ENCODE measurements around the gene VWA5B1. TPM values are rescaled to one million over a fixed set of nuclear protein-coding genes. Genes with fewer than 3 reads are reported as not detected.

The VWA5B1 gene, protein sequence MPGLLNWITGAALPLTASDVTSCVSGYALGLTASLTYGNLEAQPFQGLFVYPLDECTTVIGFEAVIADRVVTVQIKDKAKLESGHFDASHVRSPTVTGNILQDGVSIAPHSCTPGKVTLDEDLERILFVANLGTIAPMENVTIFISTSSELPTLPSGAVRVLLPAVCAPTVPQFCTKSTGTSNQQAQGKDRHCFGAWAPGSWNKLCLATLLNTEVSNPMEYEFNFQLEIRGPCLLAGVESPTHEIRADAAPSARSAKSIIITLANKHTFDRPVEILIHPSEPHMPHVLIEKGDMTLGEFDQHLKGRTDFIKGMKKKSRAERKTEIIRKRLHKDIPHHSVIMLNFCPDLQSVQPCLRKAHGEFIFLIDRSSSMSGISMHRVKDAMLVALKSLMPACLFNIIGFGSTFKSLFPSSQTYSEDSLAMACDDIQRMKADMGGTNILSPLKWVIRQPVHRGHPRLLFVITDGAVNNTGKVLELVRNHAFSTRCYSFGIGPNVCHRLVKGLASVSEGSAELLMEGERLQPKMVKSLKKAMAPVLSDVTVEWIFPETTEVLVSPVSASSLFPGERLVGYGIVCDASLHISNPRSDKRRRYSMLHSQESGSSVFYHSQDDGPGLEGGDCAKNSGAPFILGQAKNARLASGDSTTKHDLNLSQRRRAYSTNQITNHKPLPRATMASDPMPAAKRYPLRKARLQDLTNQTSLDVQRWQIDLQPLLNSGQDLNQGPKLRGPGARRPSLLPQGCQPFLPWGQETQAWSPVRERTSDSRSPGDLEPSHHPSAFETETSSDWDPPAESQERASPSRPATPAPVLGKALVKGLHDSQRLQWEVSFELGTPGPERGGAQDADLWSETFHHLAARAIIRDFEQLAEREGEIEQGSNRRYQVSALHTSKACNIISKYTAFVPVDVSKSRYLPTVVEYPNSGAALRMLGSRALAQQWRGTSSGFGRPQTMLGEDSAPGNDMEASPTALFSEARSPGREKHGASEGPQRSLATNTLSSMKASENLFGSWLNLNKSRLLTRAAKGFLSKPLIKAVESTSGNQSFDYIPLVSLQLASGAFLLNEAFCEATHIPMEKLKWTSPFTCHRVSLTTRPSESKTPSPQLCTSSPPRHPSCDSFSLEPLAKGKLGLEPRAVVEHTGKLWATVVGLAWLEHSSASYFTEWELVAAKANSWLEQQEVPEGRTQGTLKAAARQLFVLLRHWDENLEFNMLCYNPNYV
- total RNA-seq (not detected), polyA plus RNA-seq (not detected)
- long read RNA-seq, donor 1, result 0 reads
- long read RNA-seq, donor 2, result 0 reads
- long read RNA-seq, donor 3, result 0 reads
- long read RNA-seq, donor 4, result 0 reads
- long read RNA-seq, donor 5, result 0 reads
- long read RNA-seq, donor 6, result 0 reads
- long read RNA-seq, donor 7, result 0 reads
- long read RNA-seq, donor 8, result 0 reads
- long read RNA-seq, donor 9, result 0 reads
- long read RNA-seq, donor 10, result 0 reads

DNA sequence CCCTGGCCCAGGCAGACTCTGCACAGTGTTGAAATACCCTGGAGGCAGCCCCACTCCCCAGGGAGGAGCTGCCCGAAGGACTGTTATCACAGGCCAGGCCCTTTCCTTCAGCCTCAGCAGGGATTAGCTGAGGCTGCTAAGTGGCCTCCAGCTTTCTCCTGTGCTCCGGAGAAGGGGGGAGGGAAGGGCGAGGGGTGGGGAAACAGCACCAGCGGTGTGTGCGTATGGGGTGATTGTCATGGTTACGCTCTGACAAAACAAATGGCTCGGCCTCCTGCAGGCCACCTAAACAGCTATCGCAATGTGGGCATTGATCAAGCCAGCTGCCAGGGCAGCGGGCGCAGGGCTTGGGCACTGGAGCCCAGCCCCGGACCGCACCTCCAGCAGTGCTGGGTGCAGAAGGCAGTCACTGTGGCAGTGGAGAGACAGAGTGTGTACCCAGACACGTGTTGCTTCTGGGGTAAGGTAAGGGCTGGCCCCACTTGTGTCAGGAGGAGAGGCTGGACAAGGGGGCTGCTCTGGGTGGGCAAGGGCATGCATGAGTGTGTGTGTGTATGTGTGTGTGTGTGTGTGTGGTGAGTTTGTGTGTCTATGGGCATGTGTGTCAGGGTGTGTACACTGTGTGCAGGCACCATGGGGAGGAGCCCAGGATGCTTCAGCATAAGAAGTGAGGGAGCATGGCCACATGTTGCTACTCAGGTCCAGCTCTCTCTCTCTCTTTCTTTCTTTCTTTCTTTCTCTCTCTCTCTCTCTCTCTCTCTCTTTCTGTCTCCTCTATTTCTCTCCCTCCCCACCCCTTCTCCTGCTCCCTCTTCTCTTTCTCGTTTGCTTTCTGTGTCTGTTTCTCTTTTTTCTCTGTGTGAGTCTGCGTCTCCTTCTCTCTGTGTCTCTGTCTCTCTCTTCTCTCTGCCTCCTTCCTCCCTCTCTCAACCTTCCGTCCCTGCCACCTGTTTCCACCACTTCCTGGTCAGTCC lies at the start of gene VWA5B1:
TSS of gene VWA5B1 (plus strand) at position 252 of the 974 bp plus-strand sequence. CDS start 19,727 bp downstream, outside the sequence.
- Histone ChIP-seq H3K36me3 (no peaks in the 10 kb centered on the region), H3K4me1 (peaks cover 0 to 9% (median 4%) of the 10 kb centered on the region in 4 donors), H3K27me3 (peaks cover 0 to 93% (median 39%) of the 10 kb centered on the region in 3 donors), H3K4me3 (no peak within 1 kb of the TSS), H3K9me3 (peaks cover 0 to 5% (median 1%) of the 10 kb centered on the region in 4 donors), H3K27ac (no peak within 1 kb of the TSS)
- peak in 1 of 2 donors; percentile 89 for DNase-seq
- TF ChIP-seq POLR2AphosphoS5 (IDR thresholded peaks at IDR 0.05) (no peak), POLR2A (IDR thresholded peaks at IDR 0.05) (no peak), EP300 (IDR thresholded peaks at IDR 0.05) (no peak)
- TF ChIP-seq, protein P1, sequence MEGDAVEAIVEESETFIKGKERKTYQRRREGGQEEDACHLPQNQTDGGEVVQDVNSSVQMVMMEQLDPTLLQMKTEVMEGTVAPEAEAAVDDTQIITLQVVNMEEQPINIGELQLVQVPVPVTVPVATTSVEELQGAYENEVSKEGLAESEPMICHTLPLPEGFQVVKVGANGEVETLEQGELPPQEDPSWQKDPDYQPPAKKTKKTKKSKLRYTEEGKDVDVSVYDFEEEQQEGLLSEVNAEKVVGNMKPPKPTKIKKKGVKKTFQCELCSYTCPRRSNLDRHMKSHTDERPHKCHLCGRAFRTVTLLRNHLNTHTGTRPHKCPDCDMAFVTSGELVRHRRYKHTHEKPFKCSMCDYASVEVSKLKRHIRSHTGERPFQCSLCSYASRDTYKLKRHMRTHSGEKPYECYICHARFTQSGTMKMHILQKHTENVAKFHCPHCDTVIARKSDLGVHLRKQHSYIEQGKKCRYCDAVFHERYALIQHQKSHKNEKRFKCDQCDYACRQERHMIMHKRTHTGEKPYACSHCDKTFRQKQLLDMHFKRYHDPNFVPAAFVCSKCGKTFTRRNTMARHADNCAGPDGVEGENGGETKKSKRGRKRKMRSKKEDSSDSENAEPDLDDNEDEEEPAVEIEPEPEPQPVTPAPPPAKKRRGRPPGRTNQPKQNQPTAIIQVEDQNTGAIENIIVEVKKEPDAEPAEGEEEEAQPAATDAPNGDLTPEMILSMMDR (IDR thresholded peaks at IDR 0.05), result no peak
- intact Hi-C loops (cut with DNase I; ENCODE audit: low total_unique reads), result no loop called here
- WGBS, 5 donors, result 9 to 24% (median 15%) methylated on average over 13 to 16 of the region's 16 CpGs

DNA sequence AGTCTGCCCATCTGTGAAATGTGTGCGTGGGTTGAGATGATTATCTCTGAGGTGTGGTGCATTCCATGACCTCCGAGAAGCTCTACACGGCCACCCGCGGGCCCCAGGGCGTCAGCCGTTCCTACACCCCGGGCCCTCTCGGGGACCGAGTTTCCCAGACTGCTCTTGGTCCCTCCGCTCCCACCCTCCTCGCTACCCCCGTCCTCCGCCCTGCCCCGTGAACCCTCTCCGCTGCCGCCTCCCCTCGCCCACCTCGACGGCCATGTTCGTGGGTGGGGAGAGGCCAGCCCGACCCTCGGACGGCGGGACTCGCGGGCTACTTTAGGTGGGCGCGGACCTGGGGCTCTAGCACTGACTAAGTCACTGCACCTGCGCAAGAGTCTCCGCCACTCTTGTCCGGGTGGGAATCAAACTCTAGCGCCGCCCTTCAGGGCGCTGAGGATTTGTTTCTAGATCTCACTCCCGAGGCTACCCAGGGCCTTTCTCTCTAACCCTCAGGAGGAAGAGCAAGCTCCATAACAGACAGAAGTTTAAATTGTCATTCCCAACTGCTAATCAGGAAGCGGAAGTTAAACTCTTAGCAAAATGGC lies 47.7 kb upstream of the VWA5B1 start:
- 70 to 86% (median 80%) methylated on average over 27 to 37 of the region's 37 CpGs for WGBS, 5 donors
- no peak for DNase-seq

DNA sequence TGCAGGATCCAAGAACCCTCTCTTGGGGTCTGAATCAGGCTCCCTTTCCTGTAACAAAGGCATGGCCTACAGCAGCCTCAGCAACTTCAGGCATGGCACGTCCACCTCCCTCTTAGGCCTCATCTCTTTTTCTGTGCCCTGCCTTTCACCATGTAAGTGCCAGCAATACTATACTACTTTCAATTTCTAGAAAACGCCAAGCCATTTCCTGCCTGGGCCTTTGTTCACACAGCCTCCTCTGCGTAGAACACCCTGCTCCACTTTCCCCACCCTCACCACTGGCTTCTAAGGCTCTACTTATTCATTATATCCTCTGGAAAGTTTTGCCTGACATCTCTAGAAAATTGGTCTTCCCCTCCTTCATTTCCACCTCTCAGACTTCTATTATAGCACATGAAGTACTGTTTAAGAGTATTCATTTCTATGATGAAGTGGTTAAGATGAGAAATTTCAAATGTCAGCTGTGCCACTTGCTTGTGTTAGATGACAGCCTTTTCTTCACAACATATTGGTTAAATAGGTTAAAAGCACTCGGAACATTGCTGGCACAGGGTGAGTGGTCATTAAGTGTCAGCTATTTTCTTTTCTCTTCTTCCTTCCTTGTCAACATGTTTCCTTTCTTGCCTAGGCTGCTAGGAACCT lies 41.6 kb upstream of the VWA5B1 start:
- 67 to 78% (median 68%) methylated on average over 4 of the region's 4 CpGs for WGBS, 5 donors
- no peaks in the 10 kb centered on the region for H3K9me3 ChIP-seq
- no peaks in the 10 kb centered on the region for H3K36me3 ChIP-seq
- TF ChIP-seq POLR2AphosphoS5 (IDR thresholded peaks at IDR 0.05) (no peak), POLR2A (IDR thresholded peaks at IDR 0.05) (no peak), EP300 (IDR thresholded peaks at IDR 0.05) (no peak)
- TF ChIP-seq, protein P1 (IDR thresholded peaks at IDR 0.05), result no peak
- peaks cover 0 to 8% (median 2%) of the 10 kb centered on the region in 4 donors for H3K4me1 ChIP-seq
- peak in 1 of 2 donors; percentile 12 for DNase-seq
- H3K27me3 ChIP-seq, result peaks cover 0 to 17% (median 0%) of the 10 kb centered on the region in 3 donors
- no peak overlapping the region for H3K4me3 ChIP-seq
- intact Hi-C loops (cut with DNase I; ENCODE audit: low total_unique reads), result no loop called here
- H3K27ac ChIP-seq, result no peak overlapping the region

More for the DNA sequence above, 47.7 kb upstream of the VWA5B1 start:
- Histone ChIP-seq H3K27ac (no peak overlapping the region), H3K9me3 (peaks cover 0 to 5% (median 0%) of the 10 kb centered on the region in 4 donors), H3K27me3 (peaks cover 0 to 46% (median 9%) of the 10 kb centered on the region in 3 donors), H3K36me3 (no peaks in the 10 kb centered on the region), H3K4me3 (no peak overlapping the region), H3K4me1 (no peaks in the 10 kb centered on the region)
- intact Hi-C loops (cut with DNase I; ENCODE audit: low total_unique reads), result no loop called here
- no peak for TF ChIP-seq POLR2A (IDR thresholded peaks at IDR 0.05)
- no peak for TF ChIP-seq EP300 (IDR thresholded peaks at IDR 0.05)
- TF ChIP-seq POLR2AphosphoS5 (IDR thresholded peaks at IDR 0.05), result no peak
- TF ChIP-seq, protein P1 (IDR thresholded peaks at IDR 0.05), result no peak

Data from stomach (tissue), 19 donors.